ENCODE results near the gene CD247.

DNA sequence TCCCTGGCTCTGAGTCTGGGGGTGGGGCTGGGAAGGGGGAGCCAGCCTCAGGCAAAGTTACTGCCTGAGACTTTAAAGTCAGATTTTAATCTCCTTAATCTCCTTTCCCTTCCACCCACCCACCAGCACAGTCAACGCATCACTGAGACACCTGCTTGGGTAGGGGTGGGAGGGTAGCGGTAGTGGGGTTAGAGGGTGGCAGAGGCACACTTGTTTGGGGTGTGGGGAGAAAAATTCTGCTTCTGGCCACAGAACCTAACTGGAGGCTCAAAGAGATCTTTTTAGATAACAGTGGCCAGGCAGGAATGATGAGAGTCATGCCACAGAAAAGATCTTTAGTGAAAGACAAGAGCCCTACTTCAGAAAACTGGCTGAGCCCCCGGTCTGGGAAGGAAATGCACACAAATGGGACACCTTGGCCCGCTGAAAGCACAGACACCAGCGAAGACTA is 44.1 kb downstream of the CD247 start:
- no peak for TF ChIP-seq ZNF157 (tag by site-specific recombination; IDR thresholded peaks at IDR 0.05)
- no peak for TF ChIP-seq ZNF324 (tag by site-specific recombination; IDR thresholded peaks at IDR 0.05)
- no peak for TF ChIP-seq ZNF175 (tag by site-specific recombination; IDR thresholded peaks at IDR 0.05)
- TF ChIP-seq ZNF404 (tag by site-specific recombination; IDR thresholded peaks at IDR 0.05), result no peak
- no peak for TF ChIP-seq ZNF792 (tag by site-specific recombination; IDR thresholded peaks at IDR 0.05)
- TF ChIP-seq, protein P1, sequence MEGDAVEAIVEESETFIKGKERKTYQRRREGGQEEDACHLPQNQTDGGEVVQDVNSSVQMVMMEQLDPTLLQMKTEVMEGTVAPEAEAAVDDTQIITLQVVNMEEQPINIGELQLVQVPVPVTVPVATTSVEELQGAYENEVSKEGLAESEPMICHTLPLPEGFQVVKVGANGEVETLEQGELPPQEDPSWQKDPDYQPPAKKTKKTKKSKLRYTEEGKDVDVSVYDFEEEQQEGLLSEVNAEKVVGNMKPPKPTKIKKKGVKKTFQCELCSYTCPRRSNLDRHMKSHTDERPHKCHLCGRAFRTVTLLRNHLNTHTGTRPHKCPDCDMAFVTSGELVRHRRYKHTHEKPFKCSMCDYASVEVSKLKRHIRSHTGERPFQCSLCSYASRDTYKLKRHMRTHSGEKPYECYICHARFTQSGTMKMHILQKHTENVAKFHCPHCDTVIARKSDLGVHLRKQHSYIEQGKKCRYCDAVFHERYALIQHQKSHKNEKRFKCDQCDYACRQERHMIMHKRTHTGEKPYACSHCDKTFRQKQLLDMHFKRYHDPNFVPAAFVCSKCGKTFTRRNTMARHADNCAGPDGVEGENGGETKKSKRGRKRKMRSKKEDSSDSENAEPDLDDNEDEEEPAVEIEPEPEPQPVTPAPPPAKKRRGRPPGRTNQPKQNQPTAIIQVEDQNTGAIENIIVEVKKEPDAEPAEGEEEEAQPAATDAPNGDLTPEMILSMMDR (tag by site-specific recombination; IDR thresholded peaks at IDR 0.05), result no peak
- TF ChIP-seq ZNF184 (tag by site-specific recombination; IDR thresholded peaks at IDR 0.05), result no peak
- TF ChIP-seq, protein P2, sequence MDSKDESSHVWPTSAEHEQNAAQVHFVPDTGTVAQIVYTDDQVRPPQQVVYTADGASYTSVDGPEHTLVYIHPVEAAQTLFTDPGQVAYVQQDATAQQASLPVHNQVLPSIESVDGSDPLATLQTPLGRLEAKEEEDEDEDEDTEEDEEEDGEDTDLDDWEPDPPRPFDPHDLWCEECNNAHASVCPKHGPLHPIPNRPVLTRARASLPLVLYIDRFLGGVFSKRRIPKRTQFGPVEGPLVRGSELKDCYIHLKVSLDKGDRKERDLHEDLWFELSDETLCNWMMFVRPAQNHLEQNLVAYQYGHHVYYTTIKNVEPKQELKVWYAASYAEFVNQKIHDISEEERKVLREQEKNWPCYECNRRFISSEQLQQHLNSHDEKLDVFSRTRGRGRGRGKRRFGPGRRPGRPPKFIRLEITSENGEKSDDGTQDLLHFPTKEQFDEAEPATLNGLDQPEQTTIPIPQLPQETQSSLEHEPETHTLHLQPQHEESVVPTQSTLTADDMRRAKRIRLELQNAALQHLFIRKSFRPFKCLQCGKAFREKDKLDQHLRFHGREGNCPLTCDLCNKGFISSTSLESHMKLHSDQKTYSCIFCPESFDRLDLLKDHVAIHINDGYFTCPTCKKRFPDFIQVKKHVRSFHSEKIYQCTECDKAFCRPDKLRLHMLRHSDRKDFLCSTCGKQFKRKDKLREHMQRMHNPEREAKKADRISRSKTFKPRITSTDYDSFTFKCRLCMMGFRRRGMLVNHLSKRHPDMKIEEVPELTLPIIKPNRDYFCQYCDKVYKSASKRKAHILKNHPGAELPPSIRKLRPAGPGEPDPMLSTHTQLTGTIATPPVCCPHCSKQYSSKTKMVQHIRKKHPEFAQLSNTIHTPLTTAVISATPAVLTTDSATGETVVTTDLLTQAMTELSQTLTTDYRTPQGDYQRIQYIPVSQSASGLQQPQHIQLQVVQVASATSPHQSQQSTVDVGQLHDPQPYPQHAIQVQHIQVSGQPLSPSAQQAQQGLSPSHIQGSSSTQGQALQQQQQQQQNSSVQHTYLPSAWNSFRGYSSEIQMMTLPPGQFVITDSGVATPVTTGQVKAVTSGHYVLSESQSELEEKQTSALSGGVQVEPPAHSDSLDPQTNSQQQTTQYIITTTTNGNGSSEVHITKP (tag by site-specific recombination; IDR thresholded peaks at IDR 0.05), result no peak
- TF ChIP-seq ZXDB (tag by site-specific recombination; IDR thresholded peaks at IDR 0.05), result no peak
- TF ChIP-seq ZNF311 (tag by site-specific recombination; IDR thresholded peaks at IDR 0.05; ENCODE audit: borderline replicate concordance), result no peak
